Endothelial cell of umbilical vein (primary cell): ENCODE results near the gene RRM2. TPM values are rescaled to one million over a fixed set of nuclear protein-coding genes. Genes with fewer than 3 reads are reported as not detected.

ENCODE experiments used
- BruUV-seq: library from RNA; stranded (reverse); fragments of 400-500 nt; replicated peaks from 2 replicates; lab custom pipeline; 2021; lab: Mats Ljungman, UMichigan
- CTCF ChIA-PET: fragments of 300-600, 350-600 bp; sonication (Branson Sonifier 250); formaldehyde crosslinking; loops from one replicate; lab custom pipeline; 2021; ENCODE audit warnings: antibody characterized with exemption, inconsistent platforms; lab: Charles Lee
- POLR2A ChIA-PET: fragments of 300-600, 350-600 bp; sonication (Branson Sonifier 250); formaldehyde crosslinking; loops from one replicate; lab custom pipeline; 2021; ENCODE audit warnings: antibody characterized with exemption, inconsistent platforms; lab: Charles Lee
- DNase-seq: peaks from one replicate; pipeline ENCODE4 v3.0.0-alpha.2; 2011; ENCODE audit warnings: low read depth, low spot score
- FAIRE-seq: peaks from 2 replicates; lab custom pipeline; 2011; peaks lifted over from hg19 to GRCh38; lab: Jason Lieb, UNC
- H2AFZ ChIP-seq: 2 replicates; pipeline ENCODE4 v1.6.0; 2012; ENCODE audit warnings: low read depth, low read length, control low read depth, inconsistent platforms
- H3K27ac ChIP-seq: 2 replicates; pipeline ENCODE4 v1.5.1; 2011; ENCODE audit warnings: low read depth, mild to moderate bottlenecking, control low read depth, low read length, moderate library complexity; ENCODE audit not compliant: insufficient read depth
- H3K27me3 ChIP-seq, 2 experiments: 2 replicates each; pipeline versions ENCODE4 v1.6.0 to v1.6.1; 2011; ENCODE audit warnings: low read length in 2 of 2, mixed read lengths in 1 of 2; ENCODE audit not compliant: control insufficient read depth in 2 of 2, insufficient read depth in 2 of 2
- H3K36me3 ChIP-seq, 2 experiments: 2 replicates in 1 of 2; 3 replicates in 1 of 2; pipeline ENCODE4 v1.5.1; 2011; ENCODE audit warnings: low read length in 2 of 2, mild to moderate bottlenecking in 1 of 2, moderate library complexity in 1 of 2; ENCODE audit not compliant: control insufficient read depth in 2 of 2, insufficient read depth in 2 of 2; ENCODE audit errors: extremely low read depth in 1 of 2
- H3K4me1 ChIP-seq: 3 replicates; pipeline ENCODE4 v1.5.1; 2011; ENCODE audit warnings: mild to moderate bottlenecking, low read length; ENCODE audit not compliant: control insufficient read depth, insufficient read depth; ENCODE audit errors: extremely low read depth
- H3K4me2 ChIP-seq: 2 replicates; pipeline ENCODE4 v1.6.1; 2011; ENCODE audit warnings: low read length, control low read depth, mixed read lengths; ENCODE audit not compliant: insufficient read depth
- H3K4me3 ChIP-seq, 3 experiments: fragments of 200-600 bp in 1 of 3; sonication (generic), shearing (Covaris generic) in 1 of 3; replicated peaks in 1 of 3; 2 replicates each; pipeline ENCODE4 v1.5.1; 2011 to 2016; ENCODE audit warnings: control low read depth in 3 of 3, low read length in 3 of 3, mild to moderate bottlenecking in 2 of 3, inconsistent platforms in 1 of 3, low read depth in 1 of 3, moderate library complexity in 1 of 3; ENCODE audit not compliant: insufficient read depth in 1 of 3
- H3K79me2 ChIP-seq: 2 replicates; pipeline ENCODE4 v1.6.0; 2012; ENCODE audit warnings: low read length, inconsistent platforms; ENCODE audit not compliant: control insufficient read depth, insufficient read depth
- H3K9ac ChIP-seq: replicated peaks from 2 replicates; pipeline ENCODE3; 2011; ENCODE audit warnings: low read length, control low read depth; ENCODE audit not compliant: insufficient read depth; ENCODE audit errors: extremely low read depth
- H3K9me1 ChIP-seq: replicated peaks from 3 replicates; pipeline ENCODE4 v1.6.0; 2011; ENCODE audit warnings: mild to moderate bottlenecking, low read length; ENCODE audit not compliant: control insufficient read depth, insufficient read depth; ENCODE audit errors: extremely low read depth
- H3K9me3 ChIP-seq: replicated peaks from 2 replicates; pipeline ENCODE4 v1.5.1; 2012; ENCODE audit warnings: low read length, inconsistent platforms; ENCODE audit not compliant: control insufficient read depth, insufficient read depth
- H4K20me1 ChIP-seq: replicated peaks from 2 replicates; pipeline ENCODE3; 2011; ENCODE audit warnings: mild to moderate bottlenecking, low read length; ENCODE audit not compliant: control insufficient read depth, insufficient read depth; ENCODE audit errors: extremely low read depth
- EZH2 ChIP-seq: IDR thresholded peaks from 2 replicates; pipeline ENCODE4 v1.6.1; 2012; ENCODE audit warnings: borderline replicate concordance, low read depth, mild to moderate bottlenecking, moderate library complexity, low read length, inconsistent platforms; ENCODE audit not compliant: severe bottlenecking
- FOS ChIP-seq: IDR thresholded peaks from 2 replicates; pipeline ENCODE4 v1.6.1; 2011; ENCODE audit warnings: mild to moderate bottlenecking, low read length, moderate library complexity, borderline replicate concordance; ENCODE audit not compliant: insufficient read depth
- GATA2 ChIP-seq: IDR thresholded peaks from 2 replicates; pipeline ENCODE4 v1.7.0; 2011; ENCODE audit warnings: low read depth, mild to moderate bottlenecking, moderate library complexity, mixed read lengths, low read length; ENCODE audit not compliant: insufficient read length, insufficient read depth
- JUN ChIP-seq: IDR thresholded peaks from 2 replicates; pipeline ENCODE4 v1.6.1; 2011; ENCODE audit warnings: borderline replicate concordance, low read depth; ENCODE audit not compliant: insufficient read length, insufficient read depth
- MYC ChIP-seq: IDR thresholded peaks from one replicate; pipeline ENCODE4 v1.6.1; 2011; ENCODE audit warnings: mild to moderate bottlenecking, low read depth, low read length
- POLR2A ChIP-seq: IDR thresholded peaks from 2 replicates; pipeline ENCODE4 v1.6.1; 2012; ENCODE audit warnings: low read depth, mild to moderate bottlenecking, control low read depth, low read length
- POLR2AphosphoS5 ChIP-seq: IDR thresholded peaks from 2 replicates; pipeline ENCODE4 v1.6.1; 2012; ENCODE audit warnings: low read depth, mild to moderate bottlenecking, control low read depth, low read length, moderate library complexity; ENCODE audit not compliant: insufficient read depth
- dilution Hi-C: fragments of 300-500 bp; cut with MboI; formaldehyde crosslinking; loops from one replicate; pipeline ENCODE4 v1.15.0; 2019; ENCODE audit warnings: low sequenced_read_pairs; ENCODE audit not compliant: extremely low pct_ligation_motif_present
- intact Hi-C: fragments of 100-400 bp; cut with micrococcal nuclease; formaldehyde crosslinking; loops from one replicate; pipeline ENCODE4 v1.10.0; 2022
- polyA plus RNA-seq, 4 experiments: library from polyadenylated mRNA; depleted of rRNA in 3 of 4; stranded (reverse) in 3 of 4; unstranded in 1 of 4; fragments of >200 nt; gene quantifications; 2 replicates each; pipeline versions ENCODE4 v1.2.1 to v1.2.3, GENCODE V29; 2011 to 2012; ENCODE audit warnings: missing spikeins in 1 of 4
- total RNA-seq: library from RNA; stranded (reverse); gene quantifications from 2 replicates; pipeline ENCODE4 v1.2.3, GENCODE V29; 2021
- TF ChIP-seq, protein P1 (sequence below), 2 donors: IDR thresholded peaks; 1 replicate in 1 of 2; 2 replicates in 1 of 2; pipeline ENCODE4 v1.5.1; 2011; ENCODE audit warnings: low read length in 2 of 2, mild to moderate bottlenecking in 2 of 2, moderate library complexity in 2 of 2, control low read depth in 1 of 2, inconsistent platforms in 1 of 2, low read depth in 1 of 2; ENCODE audit not compliant: insufficient read depth in 1 of 2; ENCODE audit errors: extremely low read depth in 1 of 2
- TF ChIP-seq, protein P2 (sequence below): IDR thresholded peaks from 2 replicates; pipeline ENCODE4 v1.6.1; 2011; ENCODE audit not compliant: insufficient read depth, insufficient read length

The RRM2 gene
- total and polyA plus RNA-seq, 2 donors (not counting 3 experiments of a cell fraction or from before 2014, with no cell fraction given) = 40.9 to 246 TPM

DNA sequence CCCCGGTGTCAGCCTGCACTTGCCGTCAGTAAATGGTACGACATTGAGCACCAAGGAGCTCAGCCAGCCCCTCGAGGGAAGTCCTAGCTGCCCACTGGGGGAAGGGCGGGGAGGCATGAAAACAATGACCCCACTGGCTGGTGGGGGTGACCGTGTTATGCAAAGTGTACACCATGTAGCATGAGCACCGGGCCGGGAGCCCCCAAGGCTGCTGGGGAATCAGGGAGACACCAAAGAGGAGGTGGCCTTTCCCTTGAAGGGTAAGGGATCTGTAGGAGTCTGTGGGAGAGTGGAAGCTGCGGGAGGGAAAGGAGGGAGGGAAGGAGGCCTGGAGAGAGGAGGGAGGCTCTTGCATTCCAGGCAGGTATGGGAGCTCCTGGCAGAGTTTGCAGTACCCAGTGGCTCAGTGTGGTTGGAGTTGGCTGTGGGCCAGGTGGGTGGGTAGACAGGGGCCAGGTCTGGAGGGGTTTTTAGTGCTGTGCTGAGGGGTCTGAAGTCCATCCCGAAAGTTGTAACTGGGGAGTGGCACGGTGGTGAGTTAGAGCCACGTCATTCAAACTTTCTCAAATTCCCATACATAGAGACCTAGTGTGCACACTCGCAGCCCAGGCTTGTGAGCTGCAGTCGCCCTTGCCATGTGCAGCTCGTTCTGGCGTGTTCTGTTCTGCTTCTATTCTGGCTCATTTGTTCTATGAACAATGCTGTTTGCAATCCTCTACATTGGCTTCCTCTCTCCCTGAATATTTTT is 22.4 kb downstream of the RRM2 start:
- no peaks in the 10 kb centered on the region for H4K20me1 ChIP-seq
- ChIA-PET POLR2A (no interaction called here), CTCF (interaction anchor here (0.8 to 6.9 kb wide), 5 partner anchors 19 to 290 kb away, joined by 3 to 79 read pairs (median 5); no protein-coding TSS in a partner anchor)
- intact Hi-C loops = loop anchor here (5.0 kb wide), 1 partner anchor 522 kb away; no protein-coding TSS in a partner anchor
- no peaks in the 10 kb centered on the region for H3K9me1 ChIP-seq
- no peak for DNase-seq
- BruUV-seq = no TSS peak
- H3K4me3 ChIP-seq = no peak overlapping the region
- no peak overlapping the region for H3K9ac ChIP-seq
- H3K4me1 ChIP-seq = no peaks in the 10 kb centered on the region
- dilution Hi-C loops = no loop called here
- TF ChIP-seq POLR2A (no peak), POLR2AphosphoS5 (no peak), JUN (no peak), EZH2 (no peak), GATA2 (no peak), FOS (no peak), MYC (no peak)
- TF ChIP-seq, protein P1, sequence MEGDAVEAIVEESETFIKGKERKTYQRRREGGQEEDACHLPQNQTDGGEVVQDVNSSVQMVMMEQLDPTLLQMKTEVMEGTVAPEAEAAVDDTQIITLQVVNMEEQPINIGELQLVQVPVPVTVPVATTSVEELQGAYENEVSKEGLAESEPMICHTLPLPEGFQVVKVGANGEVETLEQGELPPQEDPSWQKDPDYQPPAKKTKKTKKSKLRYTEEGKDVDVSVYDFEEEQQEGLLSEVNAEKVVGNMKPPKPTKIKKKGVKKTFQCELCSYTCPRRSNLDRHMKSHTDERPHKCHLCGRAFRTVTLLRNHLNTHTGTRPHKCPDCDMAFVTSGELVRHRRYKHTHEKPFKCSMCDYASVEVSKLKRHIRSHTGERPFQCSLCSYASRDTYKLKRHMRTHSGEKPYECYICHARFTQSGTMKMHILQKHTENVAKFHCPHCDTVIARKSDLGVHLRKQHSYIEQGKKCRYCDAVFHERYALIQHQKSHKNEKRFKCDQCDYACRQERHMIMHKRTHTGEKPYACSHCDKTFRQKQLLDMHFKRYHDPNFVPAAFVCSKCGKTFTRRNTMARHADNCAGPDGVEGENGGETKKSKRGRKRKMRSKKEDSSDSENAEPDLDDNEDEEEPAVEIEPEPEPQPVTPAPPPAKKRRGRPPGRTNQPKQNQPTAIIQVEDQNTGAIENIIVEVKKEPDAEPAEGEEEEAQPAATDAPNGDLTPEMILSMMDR (IDR thresholded peaks at IDR 0.05; ENCODE audit: extremely low read depth in 1 of 2, insufficient read depth in 1 of 2, low read depth in 1 of 2, low read length in 2 of 2) = no peak
- TF ChIP-seq, protein P2, sequence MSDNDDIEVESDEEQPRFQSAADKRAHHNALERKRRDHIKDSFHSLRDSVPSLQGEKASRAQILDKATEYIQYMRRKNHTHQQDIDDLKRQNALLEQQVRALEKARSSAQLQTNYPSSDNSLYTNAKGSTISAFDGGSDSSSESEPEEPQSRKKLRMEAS = no peak
- H3K27ac ChIP-seq = no peak overlapping the region
- H3K4me2 ChIP-seq = no peak overlapping the region
- H3K27me3 ChIP-seq = no peaks in the 10 kb centered on the region
- H2AFZ ChIP-seq = no peak overlapping the region
- H3K36me3 ChIP-seq = no peaks in the 10 kb centered on the region
- H3K9me3 ChIP-seq = no peaks in the 10 kb centered on the region
- no peak for FAIRE-seq
- no peaks in the 10 kb centered on the region for H3K79me2 ChIP-seq
